Liver (tissue), 9 donors: ENCODE measurements around the gene LRRK1. TPM values are rescaled to one million over a fixed set of nuclear protein-coding genes. Genes with fewer than 3 reads are reported as not detected.

Source experiments
- DNase-seq: peaks from one replicate; pipeline ENCODE4 v3.0.0-alpha.2; 2017; ENCODE audit warnings: low spot score
- H3K27ac ChIP-seq, 2 donors: one replicate each; pipeline ENCODE4 v1.7.0; 2013; ENCODE audit warnings: inconsistent platforms in 2 of 2, low read length in 2 of 2, control low read depth in 1 of 2, low read depth in 1 of 2, mild to moderate bottlenecking in 1 of 2
- H3K27me3 ChIP-seq, 4 donors: one replicate each; pipeline versions ENCODE4 v1.6.1 to v1.7.0; 2013; ENCODE audit warnings: low read length in 3 of 4, inconsistent platforms in 1 of 4, mild to moderate bottlenecking in 1 of 4, moderate library complexity in 1 of 4; ENCODE audit not compliant: control insufficient read depth in 4 of 4, insufficient read depth in 4 of 4
- H3K36me3 ChIP-seq, 4 donors: one replicate each; pipeline versions ENCODE4 v1.6.1 to v1.7.0; 2013; ENCODE audit warnings: low read length in 3 of 4, mild to moderate bottlenecking in 3 of 4, low read depth in 1 of 4, moderate library complexity in 1 of 4; ENCODE audit not compliant: control insufficient read depth in 4 of 4, insufficient read depth in 3 of 4
- H3K4me1 ChIP-seq, 4 donors: one replicate each; pipeline versions ENCODE4 v1.6.1 to v1.7.0; 2013; ENCODE audit warnings: low read length in 3 of 4, mild to moderate bottlenecking in 3 of 4, moderate library complexity in 1 of 4; ENCODE audit not compliant: control insufficient read depth in 4 of 4, insufficient read depth in 4 of 4
- H3K4me3 ChIP-seq, 3 donors: one replicate each; pipeline versions ENCODE4 v1.6.1 to v1.7.0; 2013; ENCODE audit warnings: low read length in 3 of 3, control low read depth in 1 of 3, low read depth in 1 of 3, mild to moderate bottlenecking in 1 of 3
- H3K9ac ChIP-seq, 2 donors: one replicate each; pipeline ENCODE4 v1.7.0; 2013; ENCODE audit warnings: low read length in 2 of 2, mild to moderate bottlenecking in 2 of 2, moderate library complexity in 2 of 2, control low read depth in 1 of 2, low read depth in 1 of 2
- H3K9me3 ChIP-seq, 4 donors: one replicate each; pipeline versions ENCODE4 v1.6.1 to v1.7.0; 2013; ENCODE audit warnings: low read length in 3 of 4; ENCODE audit not compliant: control insufficient read depth in 4 of 4
- CTCF ChIP-seq: fragments of 150-350 bp; IDR thresholded peaks from 2 replicates; pipeline ENCODE4 v1.5.1; 2017; ENCODE audit warnings: improper control_type of control experiment, low read depth, low read length; ENCODE audit not compliant: missing input control
- FOXA1 ChIP-seq: IDR thresholded peaks from 2 replicates; pipeline ENCODE4 v1.6.1; 2016; ENCODE audit warnings: antibody characterized with exemption
- FOXA2 ChIP-seq: IDR thresholded peaks from 2 replicates; pipeline ENCODE4 v1.6.1; 2016; ENCODE audit warnings: antibody characterized with exemption
- GABPA ChIP-seq, 2 donors: IDR thresholded peaks in 1 of 2; conservative IDR thresholded peaks in 1 of 2; 2 replicates each; pipeline ENCODE4 v1.6.1; 2016; ENCODE audit warnings: antibody characterized with exemption in 2 of 2, mild to moderate bottlenecking in 1 of 2, moderate library complexity in 1 of 2
- HNF4A ChIP-seq, 2 donors: conservative IDR thresholded peaks; 2 replicates each; pipeline ENCODE4 v1.6.1; 2016; ENCODE audit warnings: antibody characterized with exemption in 2 of 2, mild to moderate bottlenecking in 2 of 2
- HNF4G ChIP-seq: IDR thresholded peaks from 2 replicates; pipeline ENCODE4 v1.6.1; 2016; ENCODE audit warnings: antibody characterized with exemption
- JUND ChIP-seq, 2 donors: IDR thresholded peaks; 2 replicates each; pipeline ENCODE4 v1.6.1; 2016; ENCODE audit warnings: antibody characterized with exemption in 2 of 2
- MAX ChIP-seq: IDR thresholded peaks from 2 replicates; pipeline ENCODE4 v1.6.1; 2016; ENCODE audit warnings: antibody characterized with exemption
- NR2F2 ChIP-seq: IDR thresholded peaks from 2 replicates; pipeline ENCODE4 v1.6.1; 2016; ENCODE audit warnings: antibody characterized with exemption
- RAD21 ChIP-seq, 2 donors: IDR thresholded peaks; 2 replicates each; pipeline ENCODE4 v1.6.1; 2016; ENCODE audit warnings: antibody characterized with exemption in 2 of 2, mild to moderate bottlenecking in 2 of 2
- REST ChIP-seq: IDR thresholded peaks from 2 replicates; pipeline ENCODE4 v1.6.1; 2016; ENCODE audit warnings: antibody characterized with exemption, mild to moderate bottlenecking
- SP1 ChIP-seq: IDR thresholded peaks from 2 replicates; pipeline ENCODE4 v1.6.1; 2018; ENCODE audit warnings: antibody characterized with exemption, mild to moderate bottlenecking
- TAF1 ChIP-seq: conservative IDR thresholded peaks from 2 replicates; pipeline ENCODE4 v1.6.1; 2016; ENCODE audit warnings: antibody characterized with exemption, mild to moderate bottlenecking
- YY1 ChIP-seq: IDR thresholded peaks from 2 replicates; pipeline ENCODE4 v1.6.1; 2016; ENCODE audit warnings: antibody characterized with exemption, mild to moderate bottlenecking
- ZBTB33 ChIP-seq: IDR thresholded peaks from 2 replicates; pipeline ENCODE4 v1.6.1; 2016; ENCODE audit warnings: antibody characterized with exemption
- WGBS: extraction: QIAGEN DNeasy Blood & Tissue Kit; methylation state at CpG from one replicate; pipeline ENCODE4 v1.1.7; 2013; 5-methylcytosine and 5-hydroxymethylcytosine counted together
- polyA plus RNA-seq, 2 donors: library from polyadenylated mRNA; stranded (reverse) in 1 of 2; unstranded in 1 of 2; fragments of 200-250 nt in 1 of 2; fragments of >200 nt in 1 of 2; fragmentation: Nextera tagmentation in 1 of 2; extraction: Ambion mirVana in 1 of 2; gene quantifications; one replicate each; pipeline versions ENCODE4 v1.2.1 to v1.2.3, GENCODE V29; 2013 to 2015
- total RNA-seq, 2 donors: library from RNA; depleted of rRNA; stranded (reverse); fragments of >200 nt; gene quantifications; one replicate each; pipeline ENCODE4 v1.2.3, GENCODE V29; 2014
- donor health status: healthy.
- donor health status: healthy.
- donor health status: healthy.
- donor health status: healthy.
- donor health status: healthy.

LRRK1 gene
- total and polyA plus RNA-seq, 4 donors, result 1.2 to 4.4 (median 2.7) TPM

GRCh38 chr15:101054991-101055390, 135.8 kb downstream of the LRRK1 start:
- Histone ChIP-seq H3K36me3 (peaks cover 0 to 8% (median 0%) of the 10 kb centered on the region in 4 donors), H3K27ac (no peak overlapping the region), H3K9me3 (no peaks in the 10 kb centered on the region), H3K27me3 (no peaks in the 10 kb centered on the region), H3K4me3 (no peak overlapping the region), H3K9ac (no peak overlapping the region), H3K4me1 (no peaks in the 10 kb centered on the region)
- WGBS, result 90% methylated on average over 12 of the region's 12 CpGs
- peak; percentile 12 for DNase-seq
- TF ChIP-seq SP1 (no peak), HNF4G (no peak), FOXA2 (no peak), RAD21 (IDR thresholded peaks at IDR 0.05) (no peak)

- Histone ChIP-seq H3K27ac (no peak overlapping the region), H3K9me3 (no peaks in the 10 kb centered on the region), H3K9ac (no peak overlapping the region), H3K36me3 (peaks cover 0 to 8% (median 0%) of the 10 kb centered on the region in 4 donors), H3K4me3 (no peak overlapping the region), H3K4me1 (no peaks in the 10 kb centered on the region), H3K27me3 (no peaks in the 10 kb centered on the region)
- 87% methylated on average over 2 of the region's 2 CpGs for WGBS
- TF ChIP-seq NR2F2 (no peak), HNF4G (no peak), FOXA2 (no peak), CTCF (no peak), GABPA (IDR thresholded peaks at IDR 0.05 in 1 of 2, conservative IDR thresholded peaks at IDR 0.05 in 1 of 2) (no peak)
- DNase-seq, result peak; percentile 1
Measured at GRCh38 chr15:101055411-101055810, 136.3 kb downstream of the LRRK1 start.

- Histone ChIP-seq H3K27me3 (no peaks in the 10 kb centered on the region), H3K9ac (no peak overlapping the region), H3K4me1 (no peaks in the 10 kb centered on the region), H3K27ac (no peak overlapping the region), H3K36me3 (peaks cover 0 to 8% (median 0%) of the 10 kb centered on the region in 4 donors), H3K4me3 (no peak overlapping the region), H3K9me3 (no peaks in the 10 kb centered on the region)
- peak; percentile 14 for DNase-seq
- TF ChIP-seq ZBTB33 (no peak), MAX (no peak), FOXA1 (no peak), JUND (IDR thresholded peaks at IDR 0.05) (no peak), HNF4A (conservative IDR thresholded peaks at IDR 0.05) (no peak), REST (no peak), FOXA2 (no peak), HNF4G (no peak), TAF1 (no peak), YY1 (no peak)
- whole genome bisulfite sequencing, result 86% methylated on average over 15 of the region's 15 CpGs
Measured at GRCh38 chr15:101056366-101057334, 137.5 kb downstream of the LRRK1 start.
